ENCODE measurements around the gene RGS19. TPM values are rescaled to one million over a fixed set of nuclear protein-coding genes. Genes with fewer than 3 reads are reported as not detected.

Gene RGS19
- total RNA-seq, 1 donor from 2014 or later, result 21.8 TPM

- DNase-seq (ENCODE audit: low read depth), result no peak
- no peak overlapping the region for H3K4me3 ChIP-seq (ENCODE audit: low read depth, low read length)
- TF ChIP-seq CTCF (conservative IDR thresholded peaks at IDR 0.05; ENCODE audit: low read depth, low read length), result no peak
Measured at GRCh38 chr20:64065062-64065973, 14.0 kb downstream of the RGS19 start.

- no peak for TF ChIP-seq CTCF (conservative IDR thresholded peaks at IDR 0.05; ENCODE audit: low read depth, low read length)
- H3K4me3 ChIP-seq (ENCODE audit: low read depth, low read length), result peak overlapping the region; percentile 86
- no peak for DNase-seq (ENCODE audit: low read depth)
Measured at GRCh38 chr20:64064145-64064698, 15.1 kb downstream of the RGS19 start.

GRCh38 chr20:64063389-64064144 is 15.8 kb downstream of the RGS19 start:
- H3K4me3 ChIP-seq (ENCODE audit: low read depth, low read length), result peak overlapping the region; percentile 86
- no peak for TF ChIP-seq CTCF (conservative IDR thresholded peaks at IDR 0.05; ENCODE audit: low read depth, low read length)
- DNase-seq (ENCODE audit: low read depth), result no peak

- H3K4me3 ChIP-seq (ENCODE audit: low read depth, low read length), result peak within 1 kb of the TSS; percentile 86
- peak; percentile 55 for DNase-seq (ENCODE audit: low read depth)
- no peak for TF ChIP-seq CTCF (conservative IDR thresholded peaks at IDR 0.05; ENCODE audit: low read depth, low read length)
Measured at GRCh38 chr20:64062596-64063388, 16.5 kb downstream of the RGS19 start, which contains the start of gene TCEA2. Gene TCEA2 (plus strand): TSS chr20:64063198. CDS start chr20:64063313, 115 bp downstream.

GRCh38 chr20:64062276-64062595 is 17.1 kb downstream of the RGS19 start:
- H3K4me3 ChIP-seq (ENCODE audit: low read depth, low read length), result peak overlapping the region; percentile 86
- no peak for DNase-seq (ENCODE audit: low read depth)
- TF ChIP-seq CTCF (conservative IDR thresholded peaks at IDR 0.05; ENCODE audit: low read depth, low read length), result no peak

GRCh38 chr20:64058536-64058935 is 20.8 kb downstream of the RGS19 start:
- no peak for TF ChIP-seq CTCF (conservative IDR thresholded peaks at IDR 0.05; ENCODE audit: low read depth, low read length)
- no peak overlapping the region for H3K4me3 ChIP-seq (ENCODE audit: low read depth, low read length)
- no peak for DNase-seq (ENCODE audit: low read depth)
